ENCODE results near the gene ATP9B.

The ATP9B gene

GRCh38 chr18:79199691-79200374 is 130.6 kb downstream of the ATP9B start:
- no peak for DNase-seq (ENCODE audit: low read depth in 2 of 2)

DNA sequence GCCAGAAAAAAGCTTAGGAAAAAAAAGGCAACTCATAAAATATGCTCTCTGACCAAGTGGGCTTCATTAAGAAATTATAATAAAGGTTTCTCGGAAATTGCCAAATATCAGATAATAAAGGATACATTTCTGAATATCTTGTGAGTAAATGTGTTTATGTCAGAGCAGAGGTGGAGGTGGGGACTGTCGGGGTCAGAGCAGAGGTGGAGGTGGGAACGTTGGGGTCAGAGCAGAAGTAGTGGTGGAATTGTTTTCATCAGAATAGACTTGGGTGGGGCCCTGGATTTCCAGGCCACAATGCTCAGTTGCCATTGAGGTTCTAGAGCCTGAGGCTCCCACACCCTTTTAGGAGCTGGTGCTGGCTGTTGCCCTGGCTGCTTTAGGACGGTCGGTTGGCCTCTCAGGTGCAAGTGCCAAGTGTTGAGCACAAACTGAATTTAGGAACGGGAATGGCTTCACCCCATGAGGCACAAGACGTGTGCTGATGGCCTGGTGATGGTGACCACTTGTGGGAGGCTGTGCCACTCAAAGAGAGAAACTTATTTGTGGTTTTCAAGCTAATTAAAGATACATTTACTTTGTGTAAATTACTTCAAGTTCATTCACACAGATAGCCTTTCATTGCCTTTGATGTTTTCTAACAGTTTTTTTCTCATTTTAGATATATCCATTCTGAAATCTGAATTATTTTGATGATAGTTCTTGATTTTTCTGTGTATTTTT is 131.5 kb downstream of the ATP9B start:
- DNase-seq (ENCODE audit: low read depth in 2 of 2): no peak

- DNase-seq (ENCODE audit: low read depth in 2 of 2): peak; percentile 15 to 19
Observed at GRCh38 chr18:79203017-79203605, 133.9 kb downstream of the ATP9B start.

DNA sequence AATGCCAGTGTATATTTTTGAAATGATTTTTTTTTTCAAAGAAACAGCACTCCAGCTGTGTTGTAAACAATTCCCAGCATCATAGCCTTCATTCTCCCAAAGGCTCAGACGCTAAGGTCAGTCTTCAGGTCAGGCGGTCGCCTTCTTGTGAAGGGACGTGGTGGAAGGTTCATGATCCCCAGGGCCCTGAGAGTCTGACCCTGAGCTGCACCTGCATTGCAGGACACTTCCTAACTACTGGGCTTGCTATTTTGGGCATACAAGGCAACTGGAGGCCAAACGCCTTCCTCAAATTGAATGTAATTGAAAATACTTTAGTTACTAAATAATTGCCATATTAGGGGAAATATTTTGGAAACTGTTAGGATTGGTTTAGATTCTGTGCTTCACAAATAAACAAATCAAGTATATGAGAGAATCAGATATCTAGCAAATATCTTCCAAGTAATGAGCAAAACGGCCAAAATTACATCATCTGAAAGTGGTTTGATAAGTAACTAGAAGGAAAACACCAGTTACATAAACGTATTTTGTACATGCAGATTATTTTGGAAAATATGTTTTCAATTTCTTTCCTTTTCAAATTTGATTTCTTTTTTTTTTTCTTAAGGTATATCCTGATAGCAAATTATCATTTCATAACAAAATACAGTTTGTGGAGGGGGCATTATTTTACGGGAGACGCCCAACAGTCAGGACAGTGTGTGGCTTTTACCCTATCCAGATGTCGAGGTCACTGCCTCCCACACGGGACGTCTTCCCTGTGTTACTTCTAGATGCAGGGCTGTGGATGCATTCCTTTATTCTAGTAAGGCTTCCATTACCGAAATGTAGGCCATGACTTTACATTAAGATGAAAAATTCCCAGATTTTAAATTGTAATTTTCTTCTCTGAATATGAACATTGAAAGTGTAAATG is 136.0 kb downstream of the ATP9B start:
- DNase-seq (ENCODE audit: low read depth in 2 of 2): no peak

DNA sequence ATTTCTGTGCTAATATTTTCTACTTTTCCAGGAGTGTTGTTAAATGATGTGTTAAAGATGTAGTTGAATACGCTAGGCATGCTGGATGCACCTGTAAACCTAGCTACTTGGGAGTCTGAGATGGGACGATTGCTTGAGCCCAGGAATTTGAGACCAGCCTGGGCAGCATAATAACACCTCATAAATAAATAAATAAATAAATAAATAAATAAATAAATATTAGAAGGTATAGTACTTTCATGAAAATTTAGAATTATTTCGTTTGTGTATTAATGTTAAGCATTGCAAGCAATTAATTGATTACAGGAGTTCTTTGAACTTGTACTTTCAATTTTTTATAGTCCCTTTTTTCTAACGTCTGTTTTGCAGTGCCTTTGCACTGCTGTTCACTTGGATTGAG is 137.2 kb downstream of the ATP9B start:
- no peak for DNase-seq (ENCODE audit: low read depth in 2 of 2)

DNA sequence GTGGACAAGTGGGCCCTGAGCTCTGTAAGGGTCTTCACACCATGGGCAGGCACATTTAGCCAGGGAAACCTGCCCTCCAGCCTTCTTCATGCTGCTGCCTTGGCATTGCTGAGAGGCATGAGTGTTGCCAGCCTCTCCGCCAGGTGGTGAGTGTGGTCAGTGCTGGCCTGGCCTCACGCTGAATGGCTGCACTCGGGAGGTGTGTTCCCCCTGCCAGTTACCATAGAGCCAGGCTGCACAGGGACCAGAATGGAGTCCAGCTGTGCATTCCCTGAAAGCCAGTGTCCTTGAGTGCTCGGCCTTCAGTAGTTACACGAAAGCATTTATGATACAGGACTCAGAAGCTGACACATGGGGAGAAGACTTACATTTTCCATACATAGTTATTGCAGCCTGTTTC is 139.7 kb downstream of the ATP9B start:
- no peak for DNase-seq (ENCODE audit: low read depth in 2 of 2)

- no peak for DNase-seq (ENCODE audit: low read depth in 2 of 2)
Observed at GRCh38 chr18:79210002-79210910, 141.1 kb downstream of the ATP9B start.

- no peak for DNase-seq (ENCODE audit: low read depth in 2 of 2)
Observed at GRCh38 chr18:79211844-79212243, 142.7 kb downstream of the ATP9B start.

DNA sequence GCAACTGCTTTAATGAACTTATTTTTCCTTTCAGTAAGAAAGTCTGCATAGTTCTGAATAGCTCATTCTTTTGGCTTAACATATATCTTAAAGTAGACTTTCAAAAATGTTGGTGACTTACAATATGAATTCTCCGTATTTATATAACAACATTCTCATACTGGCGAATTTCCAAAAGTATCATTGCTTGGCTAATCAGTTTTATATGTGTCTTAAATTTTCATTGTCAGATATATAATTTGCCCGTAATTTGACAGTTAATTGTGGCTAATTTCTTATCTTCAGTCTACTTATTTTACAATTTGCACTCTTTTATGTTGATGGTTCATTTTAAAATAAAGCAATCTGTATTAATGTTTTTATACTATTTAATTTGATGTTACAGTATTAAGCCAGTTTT is 144.9 kb downstream of the ATP9B start:
- no peak for DNase-seq (ENCODE audit: low read depth in 2 of 2)

DNA sequence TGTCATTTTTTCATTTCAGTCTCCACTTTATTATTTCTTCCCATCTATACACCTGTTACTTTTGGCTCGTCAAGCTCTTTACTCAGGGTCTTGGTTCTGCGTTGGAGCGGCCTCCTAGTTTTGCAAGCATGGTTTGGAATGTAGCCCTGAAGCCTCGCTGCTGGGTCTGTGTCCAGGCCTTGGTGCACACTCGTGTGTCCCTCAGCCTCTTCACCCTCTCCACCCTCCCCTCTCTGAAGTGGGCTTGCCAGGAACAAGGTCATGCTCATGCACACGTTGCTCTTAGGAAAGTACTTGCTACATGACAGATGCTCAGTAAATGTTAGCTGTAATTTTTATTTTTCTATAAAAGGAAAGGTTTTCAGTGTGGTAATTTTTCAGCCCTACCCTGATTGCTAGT is 147.0 kb downstream of the ATP9B start:
- no peak for DNase-seq (ENCODE audit: low read depth in 2 of 2)

DNA sequence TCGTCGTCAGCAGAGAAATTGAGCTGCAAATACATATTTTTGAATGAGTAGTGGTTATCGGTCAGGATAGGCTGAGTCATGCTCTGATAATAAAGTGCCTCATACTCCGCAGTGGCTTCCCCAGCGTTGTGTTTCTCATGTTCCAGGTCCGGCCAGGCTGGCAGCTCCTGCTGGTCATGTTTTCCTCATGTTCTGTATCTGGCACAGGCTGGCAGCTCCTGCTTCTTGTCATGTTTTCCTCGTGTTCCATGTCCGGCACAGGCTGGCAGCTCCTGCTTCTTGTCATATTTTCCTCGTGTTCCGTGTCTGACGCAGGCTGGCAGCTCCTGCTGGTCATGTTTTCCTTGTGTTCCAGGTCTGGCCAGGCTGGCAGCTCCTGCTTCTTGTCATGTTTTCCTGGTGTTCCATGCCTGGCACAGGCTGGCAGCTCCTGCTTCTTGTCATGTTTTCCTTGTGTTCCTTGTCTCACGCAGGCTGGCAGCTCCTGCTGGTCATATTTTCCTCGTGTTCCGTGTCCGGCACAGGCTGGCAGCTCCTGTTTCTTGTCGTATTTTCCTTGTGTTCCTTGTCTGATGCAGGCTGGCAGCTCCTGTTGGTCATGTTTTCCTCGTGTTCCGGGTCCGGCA is 148.9 kb downstream of the ATP9B start:
- no peak for DNase-seq (ENCODE audit: low read depth in 2 of 2)

DNA sequence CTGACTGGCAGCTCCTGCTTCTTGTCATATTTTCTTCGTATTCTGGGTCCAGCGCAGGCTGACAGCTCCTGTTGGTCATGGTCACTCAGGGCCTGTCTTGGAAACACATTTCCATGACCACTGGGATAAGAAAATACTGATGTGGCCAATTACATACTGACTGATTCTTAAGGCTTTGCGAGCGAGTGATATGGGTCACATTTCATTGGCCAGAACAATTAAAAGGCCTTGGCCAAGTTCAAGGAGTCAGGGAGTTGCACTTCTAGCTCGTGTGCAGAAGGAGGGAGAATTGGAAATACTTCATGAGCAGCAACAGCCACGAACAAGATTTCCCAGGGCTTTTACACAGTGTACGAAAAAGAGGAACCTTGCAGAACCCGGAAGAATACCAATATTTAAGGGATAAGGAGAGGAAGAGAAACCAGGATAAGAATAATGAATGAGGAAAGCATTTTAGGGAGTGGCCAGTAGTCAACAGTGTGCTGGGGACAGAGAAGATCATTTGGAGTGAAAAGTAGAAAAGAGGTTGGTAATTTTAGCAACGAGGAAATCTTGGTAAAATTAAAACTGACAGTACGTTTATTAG is 149.5 kb downstream of the ATP9B start:
- DNase-seq (ENCODE audit: low read depth in 2 of 2): no peak

GRCh38 chr18:79221136-79221535 is 151.9 kb downstream of the ATP9B start:
- DNase-seq (ENCODE audit: low read depth in 2 of 2): no peak

DNA sequence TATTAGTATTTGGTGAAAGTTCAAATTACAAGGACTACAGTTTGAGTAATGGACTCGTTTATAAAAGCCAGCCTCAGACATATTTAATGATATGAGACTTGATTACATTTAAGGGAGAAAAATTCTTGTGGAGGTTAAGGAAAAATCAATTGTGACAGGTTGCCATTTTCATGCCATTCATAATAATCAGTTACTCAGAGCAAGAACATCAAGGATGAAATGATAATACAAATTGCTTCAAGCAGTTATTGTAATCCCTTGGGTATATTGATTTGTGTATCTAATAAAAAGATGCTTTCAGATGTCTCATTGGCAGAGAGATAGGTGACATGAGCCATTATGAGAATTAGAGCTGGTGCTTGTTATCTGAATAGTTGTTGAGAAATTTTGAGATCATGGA is 153.6 kb downstream of the ATP9B start:
- no peak for DNase-seq (ENCODE audit: low read depth in 2 of 2)

DNA sequence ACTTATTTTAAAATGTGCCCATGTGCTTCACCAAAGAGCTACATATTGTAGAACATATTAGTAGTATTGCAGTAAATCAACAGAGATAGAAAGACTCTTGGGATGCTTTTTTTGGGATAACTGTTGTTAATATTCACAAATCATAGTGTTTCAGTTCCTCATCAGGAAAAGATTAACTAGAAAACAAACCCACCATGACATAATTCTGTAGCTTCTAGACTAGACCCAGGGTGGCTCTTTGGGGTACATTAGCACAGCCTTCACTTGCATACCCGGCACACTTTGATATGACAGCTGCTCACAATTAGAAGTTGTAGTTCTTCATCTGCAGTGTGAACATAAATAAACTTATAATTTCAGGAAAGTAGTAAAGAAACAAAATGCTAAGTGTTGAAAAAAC is 154.2 kb downstream of the ATP9B start:
- no peak for DNase-seq (ENCODE audit: low read depth in 2 of 2)

DNA sequence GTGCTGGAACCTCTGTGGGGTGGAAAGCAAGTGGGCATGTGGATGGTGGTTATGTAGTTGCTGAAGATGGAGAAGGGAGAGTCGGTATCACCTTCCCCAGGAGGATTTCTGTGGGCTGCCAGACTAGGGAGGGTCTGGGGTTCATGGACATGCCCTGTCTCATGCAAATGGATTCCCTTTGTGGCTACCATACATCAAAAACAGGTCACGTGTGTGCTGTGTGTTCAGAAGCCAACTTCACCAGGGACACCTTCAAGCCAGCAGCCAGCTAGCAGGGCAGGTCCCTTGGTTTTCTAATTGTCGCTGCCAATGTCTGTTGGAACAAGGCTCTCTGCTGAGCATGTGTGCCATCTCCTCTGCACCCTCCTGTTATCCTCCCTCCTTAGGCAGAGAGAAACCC is 155.2 kb downstream of the ATP9B start:
- DNase-seq (ENCODE audit: low read depth in 2 of 2): no peak

- no peak for DNase-seq (ENCODE audit: low read depth in 2 of 2)
Observed at GRCh38 chr18:79227621-79228020, 158.4 kb downstream of the ATP9B start.

- DNase-seq (ENCODE audit: low read depth in 2 of 2): no peak
Observed at GRCh38 chr18:79229431-79229830, 160.2 kb downstream of the ATP9B start.

DNA sequence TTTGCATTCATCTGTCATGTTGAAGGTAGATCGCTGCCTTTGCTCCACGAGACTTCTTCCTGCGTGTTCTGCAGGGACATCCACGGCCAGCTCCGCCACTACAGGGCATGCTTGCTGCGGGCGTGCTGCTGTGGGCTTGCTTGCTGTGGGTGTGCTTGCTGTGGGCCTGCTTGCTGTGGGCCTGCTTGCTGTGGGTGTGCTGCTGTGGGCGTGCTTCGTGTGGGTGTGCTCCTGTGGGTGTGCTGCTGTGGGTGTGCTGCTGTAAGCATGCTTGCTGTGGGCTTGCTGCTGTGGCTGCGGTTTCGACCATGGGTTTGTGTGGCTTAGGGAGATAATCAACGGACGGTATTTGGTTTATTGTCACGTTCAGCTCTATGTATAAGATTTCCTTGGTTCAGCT is 165.2 kb downstream of the ATP9B start:
- DNase-seq (ENCODE audit: low read depth in 2 of 2): no peak

DNA sequence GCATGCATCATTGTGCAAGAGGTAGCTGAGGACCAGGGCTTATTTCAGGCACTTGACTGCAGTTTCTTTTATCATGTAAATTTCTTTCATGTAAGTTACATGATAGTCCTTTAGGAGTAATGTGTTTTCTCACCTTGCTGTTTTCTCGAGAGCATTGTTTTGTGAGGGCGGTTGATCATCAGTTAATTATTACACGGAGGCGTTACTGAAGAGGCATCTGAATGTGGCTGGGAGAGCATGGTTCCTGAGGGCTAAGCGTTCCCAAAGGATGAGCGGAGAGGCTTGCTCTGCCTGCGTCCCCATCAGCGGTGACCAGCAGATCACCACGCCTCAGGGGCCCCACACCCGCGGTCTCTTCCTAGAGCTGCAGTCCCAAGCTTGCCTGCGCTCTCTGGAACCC is 170.4 kb downstream of the ATP9B start:
- no peak for DNase-seq (ENCODE audit: low read depth in 2 of 2)

Data from stimulated activated CD4-positive, alpha-beta T cell treated with anti-CD3 and anti-CD28 coated beads, Interleukin-4, amount 100 ng/mL, for 48 hours (primary cell).